ENCODE results near the gene PCGF1. TPM values are rescaled to one million over a fixed set of nuclear protein-coding genes. Genes with fewer than 3 reads are reported as not detected.

Gene PCGF1
- polyA plus RNA-seq, 3 donors: 27.6 to 27.8 (median 27.6) TPM

- no peak for DNase-seq (ENCODE audit: low read depth in 3 of 3, low spot score in 2 of 3)
Measured at GRCh38 chr2:74538881-74539339, 31.4 kb upstream of the PCGF1 start.

DNA sequence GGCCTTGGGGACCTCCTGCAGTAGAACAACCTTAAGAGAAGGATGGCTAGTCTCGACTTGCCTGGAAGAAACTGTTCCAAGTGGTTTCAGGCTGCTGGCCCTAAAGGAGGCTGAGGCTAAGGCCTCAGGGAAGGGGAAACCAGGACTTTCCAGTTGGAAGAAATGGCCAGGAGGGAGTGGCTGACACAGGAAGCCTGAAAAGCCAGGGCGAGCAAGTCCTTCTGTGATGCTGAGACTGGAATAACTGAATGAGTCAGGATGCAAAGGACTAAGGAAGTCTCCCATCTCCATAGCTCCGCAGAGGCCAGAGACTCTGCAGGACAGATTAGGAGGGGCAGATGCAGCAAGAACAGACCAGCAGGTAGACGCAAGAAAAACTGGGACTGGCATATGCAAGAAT is 29.6 kb upstream of the PCGF1 start:
- no peak for DNase-seq (ENCODE audit: low read depth in 3 of 3, low spot score in 2 of 3)

DNA sequence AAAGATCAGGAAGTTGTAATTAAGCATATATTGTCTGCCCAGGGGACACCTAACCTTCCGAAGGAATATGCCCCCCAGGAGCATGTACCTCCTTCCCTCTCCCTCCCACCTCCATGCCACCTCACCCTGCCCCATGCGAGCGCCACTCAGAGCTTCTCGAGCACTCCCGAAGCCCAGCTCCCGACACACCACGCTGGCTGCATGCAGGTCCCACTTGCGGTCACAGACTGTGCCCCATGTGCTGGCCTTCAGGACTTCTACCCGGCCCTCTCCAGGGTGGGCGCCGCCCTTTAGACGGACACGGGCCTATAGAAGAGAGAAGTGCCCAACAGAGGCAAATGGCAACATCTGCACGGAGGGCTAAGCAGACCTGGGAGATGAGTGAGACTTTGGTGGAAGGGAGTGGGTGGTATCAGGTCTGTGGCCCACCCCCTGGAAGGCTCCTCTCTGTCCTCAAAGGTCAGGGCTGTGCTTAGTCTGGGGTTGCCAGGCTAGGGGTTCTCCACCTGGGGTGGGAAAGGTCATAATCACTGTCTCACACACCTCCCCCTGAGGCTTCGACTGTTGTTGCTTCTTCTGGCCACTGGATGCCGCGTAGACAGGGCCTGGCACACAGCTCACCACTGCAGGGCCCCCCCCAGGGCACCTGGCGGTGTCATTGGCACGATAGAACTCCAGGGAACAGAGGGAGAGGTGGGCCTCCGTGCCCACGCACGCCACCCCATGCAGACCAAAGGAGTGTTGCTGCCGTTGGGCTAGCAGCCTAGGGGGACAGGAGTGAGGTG is 28.9 kb upstream of the PCGF1 start:
- DNase-seq (ENCODE audit: low read depth in 3 of 3, low spot score in 2 of 3): no peak

DNA sequence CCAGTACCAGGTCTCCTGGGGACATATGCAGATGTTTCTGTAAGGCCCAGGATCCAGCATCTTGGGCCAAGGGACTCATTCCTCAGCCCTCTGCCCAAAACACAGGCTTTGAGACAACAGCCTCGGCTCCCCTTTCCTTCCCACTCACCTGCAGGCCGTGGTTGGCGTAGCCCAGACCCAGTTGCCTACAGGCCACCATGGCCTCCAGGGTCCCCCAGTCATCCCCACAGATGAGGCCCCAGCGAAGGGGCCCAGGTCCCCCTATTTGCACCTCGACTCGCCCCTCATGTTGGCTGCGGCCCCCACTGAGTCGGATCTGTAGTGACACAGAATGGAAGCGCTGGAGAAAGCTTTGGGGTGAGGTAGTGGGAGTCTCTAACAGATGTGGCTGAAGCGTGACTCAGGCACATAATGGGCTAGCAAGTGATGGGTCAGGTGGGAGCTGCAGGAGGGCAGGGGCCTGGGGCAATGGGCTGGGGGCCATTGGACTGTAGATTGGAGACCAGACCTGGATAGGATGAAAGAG is 28.0 kb upstream of the PCGF1 start:
- DNase-seq (ENCODE audit: low read depth in 3 of 3, low spot score in 2 of 3): no peak

DNA sequence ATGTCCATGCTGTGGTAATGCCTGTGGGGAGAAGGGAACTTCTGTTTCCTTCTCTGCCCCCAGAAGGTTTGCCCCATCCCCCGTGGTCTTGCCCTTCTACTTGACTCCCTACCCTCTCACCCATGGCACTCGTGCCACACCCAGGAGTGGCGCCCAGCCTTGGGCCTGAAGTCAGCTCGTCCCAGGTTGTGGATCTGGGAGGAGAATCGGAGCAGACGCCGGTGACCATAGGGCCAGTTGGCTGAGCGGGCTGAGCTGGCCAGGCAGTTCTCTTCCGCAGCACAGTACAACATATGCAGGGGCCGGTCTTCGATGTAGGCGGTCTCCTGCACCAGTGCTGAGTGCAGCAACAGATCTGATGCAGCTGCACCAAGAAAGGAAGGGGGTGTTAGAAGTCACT is 26.9 kb upstream of the PCGF1 start:
- DNase-seq (ENCODE audit: low read depth in 3 of 3, low spot score in 2 of 3): no peak

DNA sequence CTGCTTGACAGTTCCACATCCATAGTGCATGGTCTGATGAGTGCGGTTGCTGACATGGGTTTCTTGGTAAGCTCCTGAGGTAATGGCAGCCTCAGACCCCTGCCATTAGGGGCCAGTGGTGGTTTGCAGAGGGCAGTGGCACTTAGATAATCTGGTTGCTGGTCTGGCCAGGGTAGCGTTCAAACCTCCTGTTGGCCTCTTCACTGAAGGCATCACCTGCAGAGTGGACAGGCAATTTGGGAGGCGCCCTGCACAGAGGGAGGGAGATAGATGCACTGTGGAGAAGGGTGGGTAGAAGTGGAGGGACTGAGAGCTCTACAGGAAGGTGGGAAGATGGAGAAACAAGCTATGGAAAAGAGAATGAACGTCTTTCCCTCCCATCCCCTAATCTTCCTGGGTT is 26.0 kb upstream of the PCGF1 start:
- no peak for DNase-seq (ENCODE audit: low read depth in 3 of 3, low spot score in 2 of 3)

GRCh38 chr2:74532222-74532621 is 24.7 kb upstream of the PCGF1 start:
- no peak for DNase-seq (ENCODE audit: low read depth in 3 of 3, low spot score in 2 of 3)

GRCh38 chr2:74531666-74532065 is 24.2 kb upstream of the PCGF1 start:
- DNase-seq (ENCODE audit: low read depth in 3 of 3, low spot score in 2 of 3): no peak

DNA sequence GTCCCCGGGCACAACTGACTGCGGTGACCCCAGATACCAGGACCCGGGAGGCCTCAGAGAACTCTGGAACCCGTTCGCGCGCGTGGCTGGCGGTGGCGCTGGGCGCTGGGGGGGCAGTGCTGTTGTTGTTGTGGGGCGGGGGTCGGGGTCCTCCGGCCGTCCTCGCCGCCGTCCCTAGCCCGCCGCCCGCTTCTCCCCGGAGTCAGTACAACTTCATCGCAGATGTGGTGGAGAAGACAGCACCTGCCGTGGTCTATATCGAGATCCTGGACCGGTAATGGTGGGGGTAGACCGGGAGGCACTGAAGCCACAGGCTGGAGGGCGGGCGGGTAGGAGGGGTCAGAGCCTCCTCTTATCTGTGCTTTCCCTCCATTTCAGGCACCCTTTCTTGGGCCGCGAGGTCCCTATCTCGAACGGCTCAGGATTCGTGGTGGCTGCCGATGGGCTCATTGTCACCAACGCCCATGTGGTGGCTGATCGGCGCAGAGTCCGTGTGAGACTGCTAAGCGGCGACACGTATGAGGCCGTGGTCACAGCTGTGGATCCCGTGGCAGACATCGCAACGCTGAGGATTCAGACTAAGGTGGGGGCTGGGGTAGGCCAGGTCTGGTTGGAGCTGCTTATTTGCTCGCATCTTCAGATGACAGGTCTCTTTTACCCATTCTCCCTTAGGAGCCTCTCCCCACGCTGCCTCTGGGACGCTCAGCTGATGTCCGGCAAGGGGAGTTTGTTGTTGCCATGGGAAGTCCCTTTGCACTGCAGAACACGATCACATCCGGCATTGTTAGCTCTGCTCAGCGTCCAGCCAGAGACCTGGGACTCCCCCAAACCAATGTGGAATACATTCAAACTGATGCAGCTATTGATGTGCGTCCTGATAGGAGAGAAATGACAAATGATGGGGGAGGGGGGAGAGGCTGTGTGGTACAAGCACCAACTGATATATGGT is 23.0 kb upstream of the PCGF1 start:
- DNase-seq (ENCODE audit: low read depth in 3 of 3, low spot score in 2 of 3): no peak

- peak; percentile 92 to 98 (median 95) for DNase-seq (ENCODE audit: low read depth in 3 of 3, low spot score in 2 of 3)
Measured at GRCh38 chr2:74529357-74530238, 22.1 kb upstream of the PCGF1 start, which contains the start of the genes AUP1 and HTRA2. AUP1 (minus strand) TSS chr2:74529706; CDS start chr2:74529629, 77 bp downstream. HTRA2 (plus strand) TSS chr2:74529933; CDS start chr2:74530007, 74 bp downstream.

DNA sequence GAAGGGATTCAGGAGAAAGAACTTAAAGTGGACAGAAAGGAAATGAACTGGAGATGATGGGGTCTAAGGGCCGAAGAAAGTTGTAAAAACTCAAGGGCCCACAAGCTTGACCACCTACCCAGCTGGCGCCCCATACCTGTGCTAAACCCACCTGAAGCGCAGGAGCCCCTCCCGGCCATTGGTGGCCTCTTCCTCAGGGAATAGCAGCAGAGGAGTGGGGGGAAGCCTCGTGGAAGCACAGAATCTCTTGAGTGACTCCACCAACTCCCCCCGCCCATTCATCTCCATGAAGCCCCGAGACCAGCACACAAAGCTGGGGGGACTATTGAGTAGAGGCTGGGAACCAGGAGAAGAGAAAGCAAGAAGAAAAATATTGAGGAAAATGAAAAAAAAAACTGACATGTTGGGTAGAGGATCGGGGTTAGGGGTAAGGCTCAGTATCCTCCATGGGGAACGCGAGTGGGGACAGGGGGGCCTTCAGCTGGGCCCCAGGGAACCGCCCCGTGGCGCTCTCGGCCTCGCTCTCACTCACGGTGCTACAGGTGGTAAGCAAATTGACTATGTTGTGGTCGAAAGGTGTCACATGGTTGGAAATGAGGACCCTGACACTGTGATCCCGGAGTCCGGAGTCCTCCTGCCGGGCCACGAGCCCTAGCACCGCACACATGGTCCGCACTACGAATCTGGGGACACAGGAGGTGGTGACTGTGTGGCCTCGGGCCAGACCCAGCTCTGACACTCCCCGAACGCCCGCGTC is 21.3 kb upstream of the PCGF1 start:
- no peak for DNase-seq (ENCODE audit: low read depth in 3 of 3, low spot score in 2 of 3)

GRCh38 chr2:74527741-74528140 is 20.2 kb upstream of the PCGF1 start:
- no peak for DNase-seq (ENCODE audit: low read depth in 3 of 3, low spot score in 2 of 3)

DNA sequence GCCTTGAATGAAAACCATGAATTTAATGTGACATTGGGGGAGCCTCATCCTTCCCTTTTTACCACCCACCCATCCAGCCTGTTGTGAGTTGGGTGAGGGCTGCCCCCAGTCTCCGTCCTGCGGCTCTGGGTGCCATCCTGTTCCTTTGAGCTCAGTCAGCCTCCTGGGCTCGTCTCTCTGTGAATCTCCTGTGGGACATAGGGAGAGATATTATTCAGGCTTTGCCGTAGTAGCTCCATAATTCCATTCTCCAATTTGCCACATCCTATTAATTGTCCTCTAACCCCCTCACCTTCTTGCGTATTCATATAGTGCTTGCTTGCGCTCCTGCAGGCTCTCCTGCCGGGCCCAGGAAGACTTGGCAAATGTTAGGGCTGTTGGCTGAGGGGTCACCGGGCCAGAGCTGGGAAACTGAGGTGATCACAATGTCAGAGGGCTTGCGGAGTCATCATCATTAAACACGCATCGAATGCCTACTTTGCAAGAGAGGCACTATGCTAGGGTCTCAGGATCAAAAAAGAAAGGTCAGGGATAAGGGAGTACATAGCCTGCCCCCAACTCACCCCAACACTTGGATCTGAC is 19.2 kb upstream of the PCGF1 start:
- no peak for DNase-seq (ENCODE audit: low read depth in 3 of 3, low spot score in 2 of 3)

DNA sequence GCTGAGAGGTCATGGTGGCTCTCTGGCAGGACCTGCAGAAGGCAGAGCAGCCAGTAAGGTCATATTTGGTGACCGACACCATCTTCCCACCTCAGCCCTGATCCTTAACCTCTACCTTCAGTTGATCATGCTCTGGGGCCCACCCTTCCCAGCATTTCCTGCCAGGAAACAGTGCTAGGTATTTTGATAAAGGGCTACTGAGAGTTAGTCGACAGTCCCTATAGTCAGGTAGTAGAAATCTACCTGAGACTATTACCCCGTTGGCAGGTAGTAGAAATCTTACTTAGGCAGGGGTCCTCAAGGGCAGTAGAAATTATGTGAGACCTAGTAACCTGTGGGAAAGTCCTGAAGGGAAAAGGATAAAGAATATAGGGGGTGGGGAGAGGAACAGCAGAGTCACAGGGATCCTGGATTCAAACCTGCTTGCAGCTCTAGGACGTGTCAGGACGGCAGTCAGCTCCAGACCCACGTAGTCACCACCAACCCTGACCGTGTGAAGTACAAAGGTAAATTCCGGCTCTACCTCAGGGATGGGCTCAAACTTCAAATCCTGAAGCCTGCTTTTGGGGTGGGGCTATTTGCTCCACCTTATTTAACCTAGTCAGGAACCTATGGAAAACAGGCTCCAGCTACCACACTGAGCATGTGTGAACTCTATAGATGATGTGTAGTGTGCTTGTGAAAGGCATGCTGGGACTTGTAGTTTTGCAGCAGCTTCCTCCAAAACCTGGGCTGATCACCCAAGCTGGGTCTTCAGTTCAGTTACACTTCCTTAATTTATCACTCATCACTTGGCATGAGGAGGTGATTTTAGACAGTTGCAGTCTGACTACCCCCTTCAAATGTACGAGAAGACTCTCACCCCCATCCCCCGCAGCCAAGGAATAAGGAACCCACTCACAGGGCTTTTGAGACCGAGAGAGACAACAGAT is 18.5 kb upstream of the PCGF1 start, which contains the start of gene DQX1:
TSS of gene DQX1 (minus strand) at position 515 of the 932 bp plus-strand sequence. CDS start at position 13, 502 bp downstream.
- DNase-seq (ENCODE audit: low read depth in 3 of 3, low spot score in 2 of 3): no peak

- DNase-seq (ENCODE audit: low read depth in 3 of 3, low spot score in 2 of 3): no peak
Measured at GRCh38 chr2:74524955-74525716, 17.6 kb upstream of the PCGF1 start.

GRCh38 chr2:74524005-74524404 is 16.5 kb upstream of the PCGF1 start:
- DNase-seq (ENCODE audit: low read depth in 3 of 3, low spot score in 2 of 3): no peak

GRCh38 chr2:74522516-74522915 is 15.0 kb upstream of the PCGF1 start:
- no peak for DNase-seq (ENCODE audit: low read depth in 3 of 3, low spot score in 2 of 3)

Data from right renal cortex interstitium (tissue), 3 donors.